Endothelial cell of umbilical vein (primary cell): ENCODE results near the gene DNAJB11. TPM values are rescaled to one million over a fixed set of nuclear protein-coding genes. Genes with fewer than 3 reads are reported as not detected.

Experiments
- BruUV-seq: library from RNA; stranded (reverse); fragments of 400-500 nt; replicated peaks from 2 replicates; lab custom pipeline; 2021; lab: Mats Ljungman, UMichigan
- CTCF ChIA-PET: fragments of 300-600, 350-600 bp; sonication (Branson Sonifier 250); formaldehyde crosslinking; loops from one replicate; lab custom pipeline; 2021; ENCODE audit warnings: antibody characterized with exemption, inconsistent platforms; lab: Charles Lee
- POLR2A ChIA-PET: fragments of 300-600, 350-600 bp; sonication (Branson Sonifier 250); formaldehyde crosslinking; loops from one replicate; lab custom pipeline; 2021; ENCODE audit warnings: antibody characterized with exemption, inconsistent platforms; lab: Charles Lee
- DNase-seq: peaks from one replicate; pipeline ENCODE4 v3.0.0-alpha.2; 2011; ENCODE audit warnings: low read depth, low spot score
- FAIRE-seq: peaks from 2 replicates; lab custom pipeline; 2011; peaks lifted over from hg19 to GRCh38; lab: Jason Lieb, UNC
- H2AFZ ChIP-seq: 2 replicates; pipeline ENCODE4 v1.6.0; 2012; ENCODE audit warnings: low read depth, low read length, control low read depth, inconsistent platforms
- H3K27ac ChIP-seq: 2 replicates; pipeline ENCODE4 v1.5.1; 2011; ENCODE audit warnings: low read depth, mild to moderate bottlenecking, control low read depth, low read length, moderate library complexity; ENCODE audit not compliant: insufficient read depth
- H3K27me3 ChIP-seq, 2 experiments: 2 replicates each; pipeline versions ENCODE4 v1.6.0 to v1.6.1; 2011; ENCODE audit warnings: low read length in 2 of 2, mixed read lengths in 1 of 2; ENCODE audit not compliant: control insufficient read depth in 2 of 2, insufficient read depth in 2 of 2
- H3K36me3 ChIP-seq, 2 experiments: 2 replicates in 1 of 2; 3 replicates in 1 of 2; pipeline ENCODE4 v1.5.1; 2011; ENCODE audit warnings: low read length in 2 of 2, mild to moderate bottlenecking in 1 of 2, moderate library complexity in 1 of 2; ENCODE audit not compliant: control insufficient read depth in 2 of 2, insufficient read depth in 2 of 2; ENCODE audit errors: extremely low read depth in 1 of 2
- H3K4me1 ChIP-seq: 3 replicates; pipeline ENCODE4 v1.5.1; 2011; ENCODE audit warnings: mild to moderate bottlenecking, low read length; ENCODE audit not compliant: control insufficient read depth, insufficient read depth; ENCODE audit errors: extremely low read depth
- H3K4me2 ChIP-seq: 2 replicates; pipeline ENCODE4 v1.6.1; 2011; ENCODE audit warnings: low read length, control low read depth, mixed read lengths; ENCODE audit not compliant: insufficient read depth
- H3K4me3 ChIP-seq, 3 experiments: fragments of 200-600 bp in 1 of 3; sonication (generic), shearing (Covaris generic) in 1 of 3; replicated peaks in 1 of 3; 2 replicates each; pipeline ENCODE4 v1.5.1; 2011 to 2016; ENCODE audit warnings: control low read depth in 3 of 3, low read length in 3 of 3, mild to moderate bottlenecking in 2 of 3, inconsistent platforms in 1 of 3, low read depth in 1 of 3, moderate library complexity in 1 of 3; ENCODE audit not compliant: insufficient read depth in 1 of 3
- H3K79me2 ChIP-seq: 2 replicates; pipeline ENCODE4 v1.6.0; 2012; ENCODE audit warnings: low read length, inconsistent platforms; ENCODE audit not compliant: control insufficient read depth, insufficient read depth
- H3K9ac ChIP-seq: replicated peaks from 2 replicates; pipeline ENCODE3; 2011; ENCODE audit warnings: low read length, control low read depth; ENCODE audit not compliant: insufficient read depth; ENCODE audit errors: extremely low read depth
- H3K9me1 ChIP-seq: replicated peaks from 3 replicates; pipeline ENCODE4 v1.6.0; 2011; ENCODE audit warnings: mild to moderate bottlenecking, low read length; ENCODE audit not compliant: control insufficient read depth, insufficient read depth; ENCODE audit errors: extremely low read depth
- H3K9me3 ChIP-seq: replicated peaks from 2 replicates; pipeline ENCODE4 v1.5.1; 2012; ENCODE audit warnings: low read length, inconsistent platforms; ENCODE audit not compliant: control insufficient read depth, insufficient read depth
- H4K20me1 ChIP-seq: replicated peaks from 2 replicates; pipeline ENCODE3; 2011; ENCODE audit warnings: mild to moderate bottlenecking, low read length; ENCODE audit not compliant: control insufficient read depth, insufficient read depth; ENCODE audit errors: extremely low read depth
- CTCF ChIP-seq, 2 donors: IDR thresholded peaks; 1 replicate in 1 of 2; 2 replicates in 1 of 2; pipeline ENCODE4 v1.5.1; 2011; ENCODE audit warnings: low read length in 2 of 2, mild to moderate bottlenecking in 2 of 2, moderate library complexity in 2 of 2, control low read depth in 1 of 2, inconsistent platforms in 1 of 2, low read depth in 1 of 2; ENCODE audit not compliant: insufficient read depth in 1 of 2; ENCODE audit errors: extremely low read depth in 1 of 2
- EZH2 ChIP-seq: IDR thresholded peaks from 2 replicates; pipeline ENCODE4 v1.6.1; 2012; ENCODE audit warnings: borderline replicate concordance, low read depth, mild to moderate bottlenecking, moderate library complexity, low read length, inconsistent platforms; ENCODE audit not compliant: severe bottlenecking
- FOS ChIP-seq: IDR thresholded peaks from 2 replicates; pipeline ENCODE4 v1.6.1; 2011; ENCODE audit warnings: mild to moderate bottlenecking, low read length, moderate library complexity, borderline replicate concordance; ENCODE audit not compliant: insufficient read depth
- GATA2 ChIP-seq: IDR thresholded peaks from 2 replicates; pipeline ENCODE4 v1.7.0; 2011; ENCODE audit warnings: low read depth, mild to moderate bottlenecking, moderate library complexity, mixed read lengths, low read length; ENCODE audit not compliant: insufficient read length, insufficient read depth
- JUN ChIP-seq: IDR thresholded peaks from 2 replicates; pipeline ENCODE4 v1.6.1; 2011; ENCODE audit warnings: borderline replicate concordance, low read depth; ENCODE audit not compliant: insufficient read length, insufficient read depth
- MYC ChIP-seq: IDR thresholded peaks from one replicate; pipeline ENCODE4 v1.6.1; 2011; ENCODE audit warnings: mild to moderate bottlenecking, low read depth, low read length
- POLR2A ChIP-seq: IDR thresholded peaks from 2 replicates; pipeline ENCODE4 v1.6.1; 2012; ENCODE audit warnings: low read depth, mild to moderate bottlenecking, control low read depth, low read length
- POLR2AphosphoS5 ChIP-seq: IDR thresholded peaks from 2 replicates; pipeline ENCODE4 v1.6.1; 2012; ENCODE audit warnings: low read depth, mild to moderate bottlenecking, control low read depth, low read length, moderate library complexity; ENCODE audit not compliant: insufficient read depth
- dilution Hi-C: fragments of 300-500 bp; cut with MboI; formaldehyde crosslinking; loops from one replicate; pipeline ENCODE4 v1.15.0; 2019; ENCODE audit warnings: low sequenced_read_pairs; ENCODE audit not compliant: extremely low pct_ligation_motif_present
- intact Hi-C: fragments of 100-400 bp; cut with micrococcal nuclease; formaldehyde crosslinking; loops from one replicate; pipeline ENCODE4 v1.10.0; 2022
- polyA plus RNA-seq, 4 experiments: library from polyadenylated mRNA; depleted of rRNA in 3 of 4; stranded (reverse) in 3 of 4; unstranded in 1 of 4; fragments of >200 nt; gene quantifications; 2 replicates each; pipeline versions ENCODE4 v1.2.1 to v1.2.3, GENCODE V29; 2011 to 2012; ENCODE audit warnings: missing spikeins in 1 of 4
- total RNA-seq: library from RNA; stranded (reverse); gene quantifications from 2 replicates; pipeline ENCODE4 v1.2.3, GENCODE V29; 2021
- TF ChIP-seq, protein P1 (sequence below): IDR thresholded peaks from 2 replicates; pipeline ENCODE4 v1.6.1; 2011; ENCODE audit not compliant: insufficient read depth, insufficient read length

DNAJB11 gene
- total and polyA plus RNA-seq, 2 donors (not counting 3 experiments of a cell fraction or from before 2014, with no cell fraction given) = 39.5 to 87.6 TPM

- Histone ChIP-seq H3K4me2 (no peak overlapping the region), H3K9me1 (no peaks in the 10 kb centered on the region), H3K27ac (no peak overlapping the region), H3K36me3 (no peaks in the 10 kb centered on the region), H3K27me3 (no peaks in the 10 kb centered on the region), H2AFZ (no peak overlapping the region), H3K4me1 (no peaks in the 10 kb centered on the region), H3K4me3 (no peak overlapping the region), H3K79me2 (no peaks in the 10 kb centered on the region), H3K9me3 (no peaks in the 10 kb centered on the region), H3K9ac (no peak overlapping the region), H4K20me1 (no peaks in the 10 kb centered on the region)
- ChIA-PET CTCF (interaction anchor here (1.5 kb wide), 1 partner anchor 20 kb away, joined by 4 read pairs; no protein-coding TSS in a partner anchor), POLR2A (no interaction called here)
- dilution Hi-C loops (no loop called here), intact Hi-C loops (no loop called here)
- TF ChIP-seq JUN (no peak), EZH2 (no peak), GATA2 (no peak), POLR2A (no peak), FOS (no peak), MYC (no peak), POLR2AphosphoS5 (no peak), CTCF (IDR thresholded peaks at IDR 0.05; ENCODE audit: extremely low read depth in 1 of 2, insufficient read depth in 1 of 2, low read depth in 1 of 2, low read length in 2 of 2) (no peak)
- TF ChIP-seq, protein P1, sequence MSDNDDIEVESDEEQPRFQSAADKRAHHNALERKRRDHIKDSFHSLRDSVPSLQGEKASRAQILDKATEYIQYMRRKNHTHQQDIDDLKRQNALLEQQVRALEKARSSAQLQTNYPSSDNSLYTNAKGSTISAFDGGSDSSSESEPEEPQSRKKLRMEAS = no peak
- no peak for DNase-seq
- no TSS peak for BruUV-seq
- FAIRE-seq = no peak
Measured at GRCh38 chr3:186594591-186595113, 24.1 kb downstream of the DNAJB11 start.
